Measurements from ENCODE around the gene NWD2. TPM values are rescaled to one million over a fixed set of nuclear protein-coding genes. Genes with fewer than 3 reads are reported as not detected.

NWD2 gene
- total RNA-seq, 1 donor from 2014 or later = not detected

- H3K9me3 ChIP-seq (replicated peaks) = no peaks in the 10 kb centered on the region
- H3K4me1 ChIP-seq = no peaks in the 10 kb centered on the region
- intact Hi-C loops (cut with micrococcal nuclease) = no loop called here
- no peak for DNase-seq
- H3K27me3 ChIP-seq (ENCODE audit: low read depth) = peaks cover 14% of the 10 kb centered on the region
- H3K4me3 ChIP-seq = no peak overlapping the region
- H3K27ac ChIP-seq (replicated peaks) = no peak overlapping the region
- TF ChIP-seq, protein P1, sequence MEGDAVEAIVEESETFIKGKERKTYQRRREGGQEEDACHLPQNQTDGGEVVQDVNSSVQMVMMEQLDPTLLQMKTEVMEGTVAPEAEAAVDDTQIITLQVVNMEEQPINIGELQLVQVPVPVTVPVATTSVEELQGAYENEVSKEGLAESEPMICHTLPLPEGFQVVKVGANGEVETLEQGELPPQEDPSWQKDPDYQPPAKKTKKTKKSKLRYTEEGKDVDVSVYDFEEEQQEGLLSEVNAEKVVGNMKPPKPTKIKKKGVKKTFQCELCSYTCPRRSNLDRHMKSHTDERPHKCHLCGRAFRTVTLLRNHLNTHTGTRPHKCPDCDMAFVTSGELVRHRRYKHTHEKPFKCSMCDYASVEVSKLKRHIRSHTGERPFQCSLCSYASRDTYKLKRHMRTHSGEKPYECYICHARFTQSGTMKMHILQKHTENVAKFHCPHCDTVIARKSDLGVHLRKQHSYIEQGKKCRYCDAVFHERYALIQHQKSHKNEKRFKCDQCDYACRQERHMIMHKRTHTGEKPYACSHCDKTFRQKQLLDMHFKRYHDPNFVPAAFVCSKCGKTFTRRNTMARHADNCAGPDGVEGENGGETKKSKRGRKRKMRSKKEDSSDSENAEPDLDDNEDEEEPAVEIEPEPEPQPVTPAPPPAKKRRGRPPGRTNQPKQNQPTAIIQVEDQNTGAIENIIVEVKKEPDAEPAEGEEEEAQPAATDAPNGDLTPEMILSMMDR (IDR thresholded peaks at IDR 0.05; ENCODE audit: borderline replicate concordance) = no peak
- H3K36me3 ChIP-seq = no peaks in the 10 kb centered on the region
Observed at GRCh38 chr4:37467824-37468223, 223.3 kb downstream of the NWD2 start.

- Histone ChIP-seq H3K4me3 (no peak overlapping the region), H3K9me3 (replicated peaks) (no peaks in the 10 kb centered on the region), H3K27me3 (ENCODE audit: low read depth) (peaks cover 19% of the 10 kb centered on the region), H3K4me1 (no peaks in the 10 kb centered on the region), H3K36me3 (no peaks in the 10 kb centered on the region), H3K27ac (replicated peaks) (no peak overlapping the region)
- DNase-seq = no peak
- TF ChIP-seq, protein P1 (IDR thresholded peaks at IDR 0.05; ENCODE audit: borderline replicate concordance) = no peak
- intact Hi-C loops (cut with micrococcal nuclease) = no loop called here
Observed at GRCh38 chr4:37469286-37469685, 224.7 kb downstream of the NWD2 start.

DNA sequence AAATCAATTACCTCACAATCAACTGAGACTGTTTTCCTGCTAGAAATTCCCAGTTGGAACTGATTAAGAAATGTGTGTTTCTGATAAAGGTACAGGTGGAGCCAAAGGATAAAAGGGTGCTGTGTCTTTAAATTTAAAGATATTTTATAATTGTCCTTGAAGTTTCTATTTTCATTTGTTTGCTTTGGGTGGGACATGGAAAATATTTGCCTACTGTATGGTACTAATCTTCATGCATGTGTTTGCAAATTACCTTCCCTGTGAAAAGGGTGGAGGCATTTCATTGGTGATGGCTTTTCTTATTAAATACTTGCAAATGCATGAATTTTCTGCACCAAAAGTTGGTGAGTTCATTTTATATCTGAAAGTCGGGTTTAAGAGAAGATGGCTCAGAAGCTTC lies 225.7 kb downstream of the NWD2 start:
- no peak overlapping the region for H3K27ac ChIP-seq (replicated peaks)
- TF ChIP-seq, protein P1 (IDR thresholded peaks at IDR 0.05; ENCODE audit: borderline replicate concordance) = no peak
- no peak for DNase-seq
- no peaks in the 10 kb centered on the region for H3K9me3 ChIP-seq (replicated peaks)
- no peak overlapping the region for H3K4me3 ChIP-seq
- H3K4me1 ChIP-seq = no peaks in the 10 kb centered on the region
- intact Hi-C loops (cut with micrococcal nuclease) = no loop called here
- H3K36me3 ChIP-seq = no peaks in the 10 kb centered on the region
- H3K27me3 ChIP-seq (ENCODE audit: low read depth) = peaks cover 27% of the 10 kb centered on the region

- no peaks in the 10 kb centered on the region for H3K36me3 ChIP-seq
- peaks cover 27% of the 10 kb centered on the region for H3K27me3 ChIP-seq (ENCODE audit: low read depth)
- no peak overlapping the region for H3K4me3 ChIP-seq
- DNase-seq = no peak
- H3K9me3 ChIP-seq (replicated peaks) = no peaks in the 10 kb centered on the region
- H3K4me1 ChIP-seq = no peaks in the 10 kb centered on the region
- intact Hi-C loops (cut with micrococcal nuclease) = no loop called here
- no peak overlapping the region for H3K27ac ChIP-seq (replicated peaks)
- TF ChIP-seq, protein P1 (IDR thresholded peaks at IDR 0.05; ENCODE audit: borderline replicate concordance) = no peak
Observed at GRCh38 chr4:37471093-37471492, 226.6 kb downstream of the NWD2 start.

DNA sequence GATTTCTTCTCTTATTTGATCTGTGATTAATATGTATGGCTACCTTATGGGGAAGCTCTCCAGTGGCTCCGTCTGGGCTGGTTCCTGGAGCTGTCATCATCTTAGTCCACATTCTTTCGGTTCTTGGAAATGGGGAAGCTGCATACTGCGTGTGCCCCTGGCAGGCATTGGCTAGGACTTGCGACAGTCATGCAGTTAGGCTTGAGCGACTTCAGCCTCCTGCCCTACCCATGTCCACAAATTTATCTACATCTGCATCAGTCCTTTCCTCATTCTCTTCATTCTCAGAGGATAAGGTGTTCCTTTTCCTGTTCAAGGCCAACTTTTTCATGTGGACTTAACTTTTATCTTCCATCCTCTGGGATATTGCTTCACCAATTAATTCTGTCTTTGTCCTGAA lies 227.4 kb downstream of the NWD2 start:
- TF ChIP-seq, protein P1 (IDR thresholded peaks at IDR 0.05; ENCODE audit: borderline replicate concordance) = no peak
- Histone ChIP-seq H3K4me3 (no peak overlapping the region), H3K27me3 (ENCODE audit: low read depth) (peaks cover 27% of the 10 kb centered on the region), H3K4me1 (no peaks in the 10 kb centered on the region), H3K9me3 (replicated peaks) (no peaks in the 10 kb centered on the region), H3K27ac (replicated peaks) (no peak overlapping the region), H3K36me3 (no peaks in the 10 kb centered on the region)
- no peak for DNase-seq
- intact Hi-C loops (cut with micrococcal nuclease) = no loop called here

GRCh38 chr4:37473807-37474206 lies 229.3 kb downstream of the NWD2 start:
- Histone ChIP-seq H3K4me3 (no peak overlapping the region), H3K9me3 (replicated peaks) (no peaks in the 10 kb centered on the region), H3K27me3 (ENCODE audit: low read depth) (peaks cover 26% of the 10 kb centered on the region), H3K36me3 (no peaks in the 10 kb centered on the region), H3K27ac (replicated peaks) (no peak overlapping the region), H3K4me1 (no peaks in the 10 kb centered on the region)
- TF ChIP-seq, protein P1 (IDR thresholded peaks at IDR 0.05; ENCODE audit: borderline replicate concordance) = no peak
- intact Hi-C loops (cut with micrococcal nuclease) = no loop called here
- no peak for DNase-seq

Measured in left ventricle myocardium inferior (tissue), 1 donor.